A172 (cell line): ENCODE results near the gene DCTN5. TPM values are rescaled to one million over a fixed set of nuclear protein-coding genes. Genes with fewer than 3 reads are reported as not detected.
"Not testable (repeated sequence)": the region's sequence is repeated elsewhere in the genome, so short reads cannot be mapped to it uniquely, and the experiment has no call there.

ENCODE experiments used
- DNase-seq: peaks from one replicate; pipeline ENCODE4 v3.0.0-alpha.2; 2015; ENCODE audit warnings: low spot score
- total RNA-seq: library from RNA; depleted of rRNA; stranded (reverse); fragments of >200 nt; shearing (Covaris generic); gene quantifications from 2 replicates; pipeline ENCODE4 v1.2.3, GENCODE V29; 2014

Gene DCTN5
- total RNA-seq, 1 experiment from 2014 or later, result 51.3 TPM

- no peak for DNase-seq
Measured at GRCh38 chr16:23694265-23694643, 53.0 kb downstream of the DCTN5 start.

DNA sequence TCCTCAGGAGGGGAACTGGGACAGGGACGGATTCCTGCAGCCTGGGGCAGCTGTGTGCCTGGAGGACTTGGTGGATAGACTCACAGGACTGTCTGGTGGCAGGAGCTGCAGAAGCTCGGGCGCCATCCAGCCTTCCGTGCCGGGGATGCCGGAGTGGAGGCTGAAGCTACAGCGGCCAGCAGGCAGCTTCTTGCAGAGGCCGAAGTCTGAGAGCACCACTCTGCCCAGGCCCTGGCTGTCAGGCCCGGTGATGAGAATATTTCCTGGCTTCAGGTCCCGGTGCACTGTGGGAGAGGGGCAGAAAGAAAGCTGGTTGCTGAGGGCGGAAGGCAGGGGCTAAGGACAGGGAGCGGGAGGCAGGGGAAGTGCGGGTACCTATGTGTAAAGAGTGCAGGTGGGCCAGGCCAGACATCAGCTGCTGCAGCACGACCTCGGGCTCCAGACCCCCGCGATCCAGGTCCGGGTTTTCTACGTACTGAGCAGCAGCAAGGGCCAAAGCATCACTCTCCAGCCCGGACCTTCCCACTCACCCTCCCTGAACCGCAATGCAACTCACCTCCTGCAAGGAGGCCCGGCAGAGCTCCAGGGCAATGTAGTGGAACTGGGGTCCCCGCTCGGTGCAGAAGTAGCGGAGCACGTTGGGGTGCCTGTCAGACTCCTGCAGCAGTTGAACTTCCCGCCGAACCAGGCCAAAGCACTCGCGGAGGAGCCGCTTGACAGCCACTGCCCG, 53.5 kb downstream of the DCTN5 start:
- no peak for DNase-seq

- DNase-seq, result no peak
Measured at GRCh38 chr16:23695756-23696155, 54.5 kb downstream of the DCTN5 start.

DNA sequence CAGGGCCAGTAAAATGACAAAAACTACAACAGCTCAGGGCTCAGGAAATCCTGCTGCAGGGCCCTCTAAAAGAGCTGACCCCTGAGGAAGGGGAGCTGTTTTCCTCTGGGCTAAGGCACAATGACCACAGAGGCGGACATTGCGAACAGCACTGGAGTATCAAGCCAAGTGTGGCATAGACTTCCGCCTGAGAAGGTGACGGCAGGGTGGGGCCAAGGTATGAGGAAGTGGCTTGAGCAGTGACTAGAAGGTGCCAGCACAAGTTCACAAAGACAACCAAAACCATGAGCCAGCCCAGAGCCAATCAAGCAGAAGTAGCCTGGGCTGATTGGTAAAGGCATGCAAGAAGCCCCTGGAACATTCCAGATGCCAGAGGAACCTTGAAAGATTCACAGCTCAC, 57.8 kb downstream of the DCTN5 start:
- no peak for DNase-seq

- DNase-seq, result no peak
Measured at GRCh38 chr16:23700093-23700492, 58.8 kb downstream of the DCTN5 start.

- no peak for DNase-seq
Measured at GRCh38 chr16:23700509-23700908, 59.2 kb downstream of the DCTN5 start.

DNA sequence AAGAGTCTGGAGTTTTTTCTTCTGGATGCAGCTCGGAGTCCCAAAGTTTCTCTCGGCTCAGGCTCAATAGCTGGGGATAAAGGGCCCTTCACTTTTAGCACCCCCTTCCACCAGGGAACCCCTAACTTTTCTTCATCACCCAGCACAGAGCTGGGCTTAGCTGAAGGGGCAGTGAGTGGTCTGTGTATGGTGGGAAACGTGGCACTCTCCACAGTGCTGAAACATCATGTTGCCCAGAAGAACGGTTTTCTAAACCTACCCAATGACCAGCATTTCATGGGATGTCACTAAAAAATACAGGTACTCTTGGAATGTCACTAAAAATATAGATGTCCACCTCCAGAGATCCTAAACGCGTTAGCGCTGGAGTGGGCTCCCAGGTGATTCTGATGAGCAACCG, 59.8 kb downstream of the DCTN5 start:
- DNase-seq, result no peak

GRCh38 chr16:23702951-23703350, 61.7 kb downstream of the DCTN5 start:
- no peak for DNase-seq

DNA sequence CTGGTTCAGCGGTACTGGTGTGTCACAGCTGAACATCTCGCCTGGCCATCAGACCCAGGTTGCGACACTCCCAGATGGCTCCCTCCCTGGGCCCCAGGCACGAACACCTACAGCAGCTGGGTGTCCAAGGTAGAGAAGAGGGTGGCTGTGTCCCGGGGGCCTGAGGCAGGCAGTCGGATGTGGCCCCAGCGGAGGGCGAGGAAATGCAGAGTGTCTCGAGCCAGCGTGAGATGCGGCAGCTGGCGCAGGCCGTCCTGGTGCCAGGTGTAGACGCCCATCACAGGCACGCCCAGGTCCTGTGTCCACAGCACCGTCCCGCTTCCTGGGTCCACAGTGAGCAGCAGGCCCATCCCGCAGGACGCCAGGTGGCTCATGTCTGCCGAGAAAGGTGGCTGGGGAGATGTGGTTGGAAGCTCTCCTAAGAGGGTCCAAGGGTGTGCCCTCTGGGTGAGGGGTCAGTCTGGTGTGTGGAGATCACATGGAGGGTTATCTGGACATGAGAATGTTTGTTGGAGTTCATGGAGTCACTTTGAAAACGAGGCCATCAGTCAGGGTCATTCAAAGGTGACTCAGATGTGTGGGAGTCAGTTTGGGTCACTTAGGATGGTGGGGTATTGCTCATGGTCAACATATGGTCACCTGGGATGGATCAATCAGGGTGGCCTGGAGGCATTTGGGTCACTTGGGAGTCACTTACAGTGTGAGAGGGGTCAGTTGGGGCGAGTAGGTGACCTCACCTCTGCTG, 63.7 kb downstream of the DCTN5 start:
- no peak for DNase-seq

DNA sequence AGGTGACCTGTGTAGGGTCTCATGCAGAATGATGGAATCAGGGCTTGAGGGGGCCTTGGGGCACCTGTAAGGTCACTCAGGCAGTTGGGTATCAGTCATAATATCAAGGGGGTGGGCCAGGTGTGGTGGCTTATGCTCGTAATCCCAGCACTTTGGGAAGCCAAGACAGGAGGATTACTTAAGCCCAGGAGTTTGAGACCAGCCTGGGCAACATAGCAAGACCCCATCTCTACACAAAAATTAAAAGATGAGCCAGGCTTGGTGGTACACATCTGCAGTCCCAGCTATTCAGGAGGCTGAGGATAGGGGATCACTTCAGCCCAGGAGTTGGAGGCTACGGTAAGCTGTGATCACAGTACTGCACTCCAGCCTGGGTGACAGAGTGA, 64.2 kb downstream of the DCTN5 start:
- DNase-seq, result no peak

- no peak for DNase-seq
Measured at GRCh38 chr16:23706439-23706838, 65.2 kb downstream of the DCTN5 start.

GRCh38 chr16:23709536-23709935, 68.3 kb downstream of the DCTN5 start:
- no peak for DNase-seq

DNA sequence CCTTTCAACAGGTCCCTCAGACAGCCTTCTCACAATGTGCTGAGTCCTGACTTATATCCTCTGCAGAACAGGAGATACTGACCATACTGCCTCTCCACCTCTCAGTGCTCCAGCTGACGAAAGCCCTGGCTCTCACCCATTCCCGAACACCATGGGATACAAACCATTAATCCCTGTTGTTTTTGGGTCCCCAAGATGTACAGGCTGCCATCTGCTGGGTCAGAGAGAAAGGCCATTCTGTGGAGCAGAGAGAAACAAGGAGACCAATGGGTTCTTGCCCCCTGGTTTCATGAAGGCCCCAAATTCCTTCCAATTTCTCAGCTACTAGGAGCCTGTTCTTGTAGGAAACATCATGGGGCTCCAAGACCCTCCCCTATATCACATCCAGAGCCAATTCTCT, 68.7 kb downstream of the DCTN5 start:
- no peak for DNase-seq

GRCh38 chr16:23710504-23710903, 69.2 kb downstream of the DCTN5 start:
- no peak for DNase-seq

GRCh38 chr16:23711785-23712184, 70.5 kb downstream of the DCTN5 start:
- no peak for DNase-seq

- DNase-seq, result no peak
Measured at GRCh38 chr16:23712976-23713375, 71.7 kb downstream of the DCTN5 start, which contains the start of gene ERN2. ERN2 (minus strand) TSS chr16:23713222; CDS start chr16:23713187, 35 bp downstream.

- no peak for DNase-seq
Measured at GRCh38 chr16:23716484-23716883, 75.2 kb downstream of the DCTN5 start.

DNA sequence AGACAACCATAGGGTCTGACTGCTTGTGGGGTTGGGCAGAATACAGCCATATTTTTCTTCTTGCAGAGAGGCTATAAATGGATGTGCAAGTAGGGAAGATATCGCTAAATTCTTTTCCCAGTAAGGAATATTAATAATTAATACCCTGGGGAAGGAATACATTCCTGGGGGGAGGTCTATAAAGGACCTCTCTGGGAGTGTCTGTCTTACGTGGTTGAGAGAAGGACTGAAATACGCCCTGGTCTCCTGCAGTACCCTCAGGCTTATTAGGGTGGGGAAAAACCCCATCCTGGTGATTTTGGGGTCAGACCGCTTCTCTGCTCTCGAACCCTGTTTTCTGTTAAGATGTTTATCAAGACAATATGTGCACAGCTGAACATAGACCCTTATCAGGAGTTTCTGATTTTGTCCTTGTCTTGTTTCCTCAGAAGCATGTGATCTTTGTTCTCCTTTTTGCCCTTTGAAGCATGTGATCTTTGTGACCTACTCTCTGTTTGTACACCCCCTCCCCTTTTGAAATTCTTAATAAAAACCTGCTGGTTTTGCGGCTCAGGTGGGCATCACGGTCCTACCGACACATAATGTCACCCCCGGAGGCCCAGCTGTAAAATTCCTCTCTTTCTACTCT, 81.5 kb downstream of the DCTN5 start:
- not testable (repeated sequence) for DNase-seq

- DNase-seq, result no peak
Measured at GRCh38 chr16:23724096-23724784, 83.0 kb downstream of the DCTN5 start.

DNA sequence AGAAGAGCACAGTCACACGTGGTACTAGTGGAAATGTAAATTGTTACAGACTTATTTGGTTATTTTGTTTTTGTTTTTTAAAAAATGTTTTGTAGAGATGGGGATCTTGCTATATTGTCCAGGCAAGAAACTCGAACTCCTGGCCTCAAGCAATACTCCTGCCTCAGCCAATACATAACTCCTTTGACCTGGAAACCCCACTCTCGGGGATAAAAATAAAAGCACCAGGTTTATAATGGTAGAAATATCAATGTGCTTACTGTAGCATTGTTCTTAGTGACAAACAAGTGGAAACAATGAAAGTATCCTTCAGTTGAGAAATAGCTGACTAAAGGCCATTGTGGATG, 83.5 kb downstream of the DCTN5 start:
- no peak for DNase-seq

GRCh38 chr16:23726710-23727109, 85.4 kb downstream of the DCTN5 start:
- DNase-seq, result no peak
